GM18508 (cell line): ENCODE results near the gene SEMA4C.

Source experiments
- ATAC-seq: cut with Tn5 transposase; IDR thresholded peaks from one replicate; pipeline ENCODE4 v1.9.1; 2021; ENCODE audit warnings: moderate number of reproducible peaks; ENCODE audit not compliant: insufficient read depth, unreplicated experiment

The SEMA4C gene

DNA sequence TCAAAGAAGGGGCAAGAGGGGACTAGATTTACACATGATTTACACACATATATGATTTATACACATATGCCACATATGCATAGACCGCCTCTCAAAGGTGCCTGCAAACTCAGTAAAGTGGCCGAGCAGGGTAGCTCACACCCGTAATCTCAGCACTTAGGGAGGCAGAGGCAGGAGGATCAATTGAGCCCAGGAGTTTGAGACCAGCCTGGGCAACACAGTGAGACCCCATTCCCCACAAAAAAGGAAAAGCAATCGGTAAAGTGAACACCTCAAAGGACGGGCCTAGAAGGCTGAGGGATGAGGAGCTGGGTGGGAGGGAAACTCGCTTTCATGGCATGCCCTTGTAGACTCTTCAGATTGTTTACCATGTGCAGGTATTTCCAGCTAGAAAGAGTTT is 17.2 kb downstream of the SEMA4C start:
- ATAC-seq: no peak

DNA sequence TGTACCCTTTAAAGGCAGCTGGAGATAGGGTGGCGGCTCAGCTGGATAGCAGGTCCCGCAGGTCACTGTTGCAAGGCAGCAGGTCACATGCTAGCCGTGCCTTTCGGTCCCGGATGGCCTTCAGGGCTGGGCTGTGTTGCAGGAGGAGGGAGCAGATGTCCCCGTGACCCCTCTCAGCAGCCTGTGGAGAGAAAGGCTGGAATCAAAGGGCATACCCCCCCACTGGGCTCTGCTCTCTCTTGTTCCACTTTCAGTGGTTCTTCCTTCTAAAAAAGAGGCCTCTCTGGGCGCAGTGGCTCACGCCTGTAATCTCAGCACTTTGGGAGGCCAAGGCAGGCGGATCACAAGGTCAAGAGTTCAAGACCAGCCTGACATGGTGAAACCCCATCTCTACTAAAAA is 21.6 kb downstream of the SEMA4C start:
- no peak for ATAC-seq

DNA sequence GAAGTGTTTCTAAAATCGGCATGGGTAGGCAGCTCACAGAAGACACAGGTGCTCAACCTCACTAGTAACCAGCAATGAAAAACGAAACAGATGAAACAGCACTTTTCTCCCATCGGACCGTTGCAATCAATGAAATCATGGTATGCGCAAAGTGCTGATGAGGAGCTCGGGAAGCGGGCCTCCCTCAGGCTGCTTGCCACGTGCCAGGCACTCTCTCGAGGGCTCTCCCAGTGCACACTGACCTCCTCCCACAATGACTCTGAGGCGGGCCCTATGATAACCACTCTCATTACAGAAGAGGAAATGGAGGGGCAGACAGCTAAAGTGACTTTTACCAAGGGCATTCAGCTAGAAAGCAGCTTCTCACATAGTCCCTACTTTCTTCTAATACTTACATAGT is 22.3 kb downstream of the SEMA4C start:
- ATAC-seq: no peak

DNA sequence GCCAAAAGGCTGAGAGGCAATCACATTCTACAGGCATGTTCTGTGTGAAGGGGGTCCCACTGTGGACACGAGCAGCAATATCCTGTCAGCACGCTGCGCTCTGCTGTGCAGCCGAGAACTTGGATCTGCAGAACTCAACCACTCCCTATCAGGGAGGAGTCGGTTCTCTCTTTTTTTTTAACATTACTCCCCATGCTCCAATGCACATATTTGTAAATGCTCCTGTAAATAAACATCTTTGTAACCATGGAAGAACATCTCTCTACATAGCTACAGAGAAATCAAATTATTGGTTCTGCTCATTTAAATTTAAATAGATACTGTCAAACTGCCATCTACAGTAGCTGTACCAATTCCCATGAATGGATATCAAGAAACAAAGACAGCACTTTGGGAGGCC is 23.1 kb downstream of the SEMA4C start:
- no peak for ATAC-seq

DNA sequence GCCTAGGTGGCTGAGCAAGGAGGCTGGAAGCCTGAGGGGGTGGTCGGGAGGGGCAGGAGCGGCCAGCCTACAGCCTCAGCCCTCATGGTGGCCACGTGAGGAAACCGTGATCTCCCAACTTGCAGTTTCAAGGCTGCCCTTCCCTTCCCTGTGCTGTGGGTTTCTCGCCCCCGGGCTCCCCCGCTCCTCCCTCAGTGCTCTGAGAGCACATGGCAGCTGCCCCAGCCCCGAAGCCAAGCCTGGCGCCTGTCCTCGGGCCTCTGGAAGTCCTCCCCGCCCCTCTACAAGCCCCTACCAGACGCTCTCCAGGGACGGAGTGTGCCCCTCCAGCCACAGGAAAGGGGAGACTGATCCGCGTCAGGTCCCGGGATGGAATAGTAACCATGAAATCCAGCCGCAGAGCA is 25.5 kb downstream of the SEMA4C start:
- ATAC-seq: no peak

DNA sequence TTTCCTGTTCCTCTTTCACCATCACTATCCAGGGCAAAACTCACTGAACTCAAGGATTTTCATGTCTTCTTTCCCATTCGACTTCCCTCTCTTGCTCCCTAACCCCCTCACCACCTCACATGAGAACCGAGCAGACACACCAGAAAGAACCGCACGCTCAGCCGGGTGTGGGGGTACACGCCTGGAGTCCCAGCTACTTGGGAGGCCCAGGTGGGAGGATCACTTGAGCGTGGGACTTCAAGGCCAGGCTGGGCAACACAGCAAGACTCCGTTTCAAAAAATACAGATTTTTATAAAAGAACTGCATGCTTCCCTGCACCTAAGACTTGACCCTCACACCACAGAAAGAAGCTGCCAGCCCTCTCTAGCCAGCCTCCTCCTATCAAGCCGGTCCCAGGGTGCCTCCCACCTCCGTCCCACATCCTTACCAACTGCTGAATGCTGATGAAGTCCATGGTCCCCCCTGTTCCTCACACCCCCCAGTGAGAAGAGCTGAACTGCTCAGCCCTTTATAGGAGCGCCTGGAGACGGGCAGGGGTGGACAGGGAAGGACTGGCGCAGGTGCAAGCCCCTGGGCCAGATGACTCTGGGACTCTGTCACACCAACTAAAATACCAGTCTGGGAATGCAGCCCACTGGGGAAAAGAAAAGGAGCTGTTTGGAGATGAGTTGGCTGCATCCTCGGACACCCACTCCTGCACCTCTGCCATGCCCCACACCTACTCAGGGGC is 26.2 kb downstream of the SEMA4C start, which contains the start of gene ANKRD23:
ANKRD23 (minus strand) TSS at position 484 of the 731 bp plus-strand sequence; CDS start at position 455, 29 bp downstream.
- no peak for ATAC-seq

DNA sequence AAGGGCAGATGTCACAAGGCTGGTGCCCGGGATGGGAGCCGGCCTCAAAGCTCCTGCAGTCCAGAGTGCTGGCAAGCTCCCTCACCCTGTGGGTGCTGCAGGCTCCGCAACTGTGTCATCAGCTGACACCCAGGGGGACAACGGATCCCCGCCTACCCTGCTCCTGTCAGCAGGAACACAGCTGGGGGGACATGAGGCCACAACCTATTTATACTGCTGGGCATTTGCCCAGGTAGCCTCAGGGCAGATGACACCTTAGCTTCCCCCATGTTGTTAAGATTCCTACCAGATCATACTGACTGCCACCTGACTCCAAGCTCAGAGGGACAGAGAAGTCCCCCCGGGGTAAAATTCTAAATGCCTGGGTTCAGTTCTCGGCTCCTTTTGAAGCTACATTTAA is 27.3 kb downstream of the SEMA4C start:
- no peak for ATAC-seq

DNA sequence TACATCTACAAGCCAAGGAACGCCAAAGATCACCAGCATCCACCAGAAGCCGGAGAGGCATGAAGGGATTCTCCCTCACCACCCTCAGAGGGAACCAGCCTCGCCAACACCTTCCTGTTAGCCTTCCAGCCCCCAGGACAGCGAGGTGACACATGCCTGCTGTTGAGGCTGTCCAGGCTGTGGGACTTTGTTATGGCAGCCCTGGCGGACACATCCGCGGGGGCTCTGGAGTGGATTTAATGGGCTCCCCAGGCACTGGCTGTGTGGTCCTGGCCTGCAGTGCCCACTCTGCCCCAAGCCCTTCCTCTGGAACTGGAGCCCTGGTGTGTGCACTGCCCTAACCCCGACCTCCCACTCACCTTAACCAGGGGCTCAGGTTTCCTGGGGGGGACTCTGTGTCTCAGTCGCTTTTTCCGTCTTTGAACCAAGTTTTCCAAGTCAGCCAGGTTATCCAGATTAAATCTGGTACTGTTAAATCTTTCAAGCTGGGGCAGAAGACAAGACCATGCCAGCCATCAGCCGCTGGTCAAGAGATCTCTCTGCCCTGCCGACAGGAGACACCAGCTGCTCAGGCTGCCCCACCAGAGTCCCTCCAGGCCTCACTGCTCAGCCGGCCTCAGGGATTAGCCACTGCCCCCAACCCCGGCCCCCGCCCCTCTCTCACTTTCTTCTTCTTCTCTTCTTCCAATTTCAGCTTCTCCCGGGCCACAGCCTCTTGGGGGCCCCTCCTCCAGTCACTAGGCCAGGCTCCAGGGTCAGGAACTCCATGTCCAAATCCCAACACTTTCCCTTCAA is 28.0 kb downstream of the SEMA4C start:
- ATAC-seq: no peak

DNA sequence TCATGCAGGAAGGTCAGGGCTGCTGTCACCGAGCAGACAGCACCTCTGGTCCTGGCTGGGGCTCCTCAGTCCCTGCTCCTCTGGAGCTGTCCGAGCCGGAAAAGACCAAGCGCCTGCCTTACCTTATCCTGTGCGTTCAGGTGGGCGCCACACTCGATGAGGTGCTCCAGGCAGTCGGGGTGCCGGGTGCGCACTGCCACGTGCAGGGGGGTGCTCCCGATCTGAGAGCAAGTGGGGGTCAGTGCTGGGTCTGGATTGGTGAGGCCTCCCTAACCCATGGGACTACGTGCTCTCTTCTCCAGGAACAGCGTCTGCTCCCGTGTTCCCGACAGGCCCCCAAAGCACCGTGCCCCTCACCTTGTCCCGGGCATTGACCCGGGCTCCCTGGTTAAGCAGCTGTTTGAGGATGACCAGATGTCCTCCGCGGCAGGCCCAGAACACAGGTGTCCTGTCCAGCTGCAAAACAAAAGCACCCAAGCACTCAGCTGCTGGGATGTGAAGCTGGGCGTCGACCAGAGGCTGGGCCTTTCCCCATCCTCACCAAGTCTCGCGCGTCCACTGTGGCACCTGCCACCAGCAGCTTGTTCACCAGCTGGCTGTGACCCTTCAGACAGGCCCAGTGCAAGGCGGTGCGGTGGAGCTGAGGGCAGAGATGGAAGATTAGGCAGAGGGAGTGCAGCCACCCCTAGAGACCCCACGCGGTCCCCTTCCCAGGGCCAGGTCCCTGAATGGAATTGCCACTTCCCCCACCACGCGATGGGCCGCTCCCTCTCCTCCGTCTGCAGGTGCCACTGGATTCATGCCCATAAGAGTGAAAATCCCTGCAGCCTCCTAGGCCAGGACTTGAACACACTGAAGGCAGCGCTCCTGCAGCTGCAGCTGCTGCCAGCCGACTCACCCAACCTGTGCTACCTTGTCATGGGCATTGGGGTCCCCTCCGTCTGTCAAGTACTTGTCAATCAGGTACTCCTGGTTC is 29.7 kb downstream of the SEMA4C start:
- no peak for ATAC-seq

DNA sequence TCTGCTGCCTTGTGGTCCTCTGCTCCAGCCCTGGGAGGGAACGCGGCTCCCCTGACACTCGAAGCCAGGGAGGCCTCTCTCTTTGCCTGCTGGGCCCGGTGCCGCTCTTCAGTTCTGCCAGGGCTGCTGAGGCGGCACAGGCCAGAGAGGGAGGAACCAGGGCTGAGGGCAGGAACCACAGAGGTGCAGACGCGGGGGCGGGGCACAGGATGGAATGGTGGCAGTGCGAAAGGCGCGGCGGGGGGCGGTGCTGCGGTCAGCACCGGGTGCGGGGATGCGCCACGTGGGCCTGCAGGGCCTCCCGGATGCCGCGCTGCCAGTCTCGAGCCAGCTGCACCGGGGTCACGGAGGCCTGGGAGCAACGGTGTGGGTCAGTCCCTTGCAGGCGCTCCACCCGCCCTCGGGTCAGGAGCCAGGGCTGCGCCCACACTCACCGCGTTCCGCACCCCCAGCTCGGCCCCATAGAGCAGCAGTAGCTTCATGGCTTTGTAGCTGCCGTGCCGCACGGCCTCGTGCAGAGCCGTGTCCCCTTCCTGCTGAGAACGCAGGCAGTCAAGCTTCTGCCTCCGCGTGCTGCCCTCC is 30.5 kb downstream of the SEMA4C start:
- no peak for ATAC-seq

DNA sequence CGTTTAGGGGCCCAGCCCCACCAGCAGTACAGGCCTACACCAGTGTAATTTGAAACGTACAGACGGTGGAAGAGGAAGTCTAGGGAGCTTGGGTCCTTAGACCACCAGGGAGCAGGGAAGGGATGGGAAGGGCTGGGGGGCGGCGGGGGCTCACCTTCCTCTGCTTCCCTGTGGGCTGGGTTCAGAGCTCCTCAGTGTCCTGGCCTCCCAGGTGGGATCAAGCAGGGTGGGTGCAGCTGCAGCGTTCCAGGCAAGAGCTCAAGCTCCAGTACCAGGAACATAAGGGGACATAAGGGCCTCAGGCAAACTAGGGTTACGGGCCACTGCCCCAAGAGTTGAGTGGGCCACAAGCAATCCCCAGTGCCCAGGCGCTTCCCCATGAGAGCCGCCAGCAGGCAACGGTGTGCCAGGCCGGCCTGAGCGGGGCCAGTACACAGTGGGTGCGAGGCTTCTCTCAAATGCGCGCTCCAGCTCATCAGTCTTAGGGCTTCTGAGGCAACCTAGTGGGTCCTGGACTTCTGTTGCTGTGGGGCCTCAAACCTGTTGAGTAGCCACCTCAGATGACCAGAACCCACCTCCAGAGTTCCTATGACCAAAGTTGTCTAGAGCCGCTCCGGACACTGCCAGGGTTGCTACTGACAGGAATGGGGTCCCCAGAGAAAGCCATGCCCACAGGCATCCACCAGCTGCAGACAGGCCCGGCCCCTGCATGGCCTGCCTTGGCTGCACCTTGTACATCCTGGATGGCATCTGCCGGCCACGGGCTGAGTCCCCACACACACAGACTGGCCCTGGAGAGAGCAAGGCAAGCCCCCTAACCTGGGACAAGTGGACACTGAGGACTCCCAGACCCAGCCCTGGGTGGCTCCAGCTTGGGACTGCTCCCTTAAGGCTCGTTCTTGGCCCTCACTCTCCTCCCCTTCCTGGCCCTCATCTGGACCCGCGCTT is 31.3 kb downstream of the SEMA4C start:
- no peak for ATAC-seq

DNA sequence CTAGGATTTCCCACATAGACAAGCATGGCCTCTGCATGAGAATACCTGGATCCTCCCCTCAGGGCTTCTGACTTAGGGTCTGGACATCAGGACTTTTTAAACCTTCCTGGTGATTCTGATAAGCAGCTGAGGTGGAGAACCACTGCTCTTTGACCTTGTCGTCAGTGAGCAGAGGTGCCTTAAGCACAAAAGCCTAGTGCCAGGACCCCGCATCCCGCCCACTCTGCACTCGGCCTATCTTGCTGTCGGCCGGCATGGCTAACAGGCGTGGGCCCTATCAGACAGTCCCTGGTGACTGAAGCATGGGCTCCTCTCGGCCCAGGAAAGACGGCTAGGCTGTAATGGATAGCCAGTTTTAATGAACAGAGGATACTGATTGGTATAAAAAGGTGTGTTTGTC is 32.3 kb downstream of the SEMA4C start:
- no peak for ATAC-seq

DNA sequence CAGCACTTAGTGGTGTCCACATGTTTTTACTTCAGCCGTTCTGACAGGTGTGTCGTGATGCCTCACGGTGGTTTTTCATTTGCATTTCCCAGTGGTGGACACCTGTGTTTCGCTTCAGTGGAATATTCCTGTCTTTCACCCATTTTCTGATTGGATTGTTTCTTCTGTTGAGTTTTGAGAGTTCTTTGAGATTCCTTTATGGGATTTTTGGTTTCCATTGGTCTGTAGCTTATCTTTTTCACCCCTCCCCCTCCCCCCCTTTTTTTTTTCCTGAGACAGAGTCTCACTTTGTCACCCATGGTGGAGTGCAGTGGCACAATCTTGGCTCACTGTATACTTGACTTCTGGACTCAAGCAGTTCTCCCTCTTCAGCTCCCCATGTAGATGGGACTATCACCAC is 34.0 kb downstream of the SEMA4C start:
- no peak for ATAC-seq

DNA sequence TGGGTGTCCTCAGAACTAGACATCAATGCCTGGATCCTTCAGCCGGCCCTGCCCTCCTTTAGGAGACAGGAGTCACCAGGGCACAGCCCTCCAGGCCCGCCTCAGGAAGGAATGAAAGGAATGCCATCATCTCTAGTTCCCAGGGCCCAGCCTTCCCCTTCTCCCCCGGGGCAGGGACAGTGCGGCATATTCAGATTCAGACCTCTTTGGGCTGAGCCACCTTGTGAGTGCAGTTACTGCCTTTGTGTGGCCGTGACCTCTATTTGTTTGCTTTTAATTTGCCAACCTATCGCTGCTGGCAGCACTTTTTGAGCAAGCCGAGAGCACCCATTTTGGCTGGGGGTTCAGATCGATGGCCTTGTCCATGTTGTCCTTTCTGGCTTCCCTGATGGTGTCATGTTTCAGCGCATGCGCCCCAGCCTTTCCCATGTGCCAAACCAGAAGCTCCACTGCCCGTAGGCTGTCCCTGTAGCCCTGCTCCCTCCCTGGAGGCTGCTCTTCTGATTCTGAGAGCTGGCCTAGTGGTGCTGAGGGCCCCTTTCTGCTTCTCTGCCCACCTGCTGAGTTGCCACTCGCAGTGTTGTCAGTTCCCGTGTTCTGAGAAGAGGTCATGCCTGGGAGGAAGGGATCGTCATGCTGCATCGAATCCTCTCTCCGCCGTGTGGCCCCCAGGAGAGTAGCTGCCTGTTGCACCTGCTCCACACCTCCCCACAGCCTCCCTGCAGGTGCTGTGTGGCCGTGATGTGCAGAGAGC is 36.9 kb downstream of the SEMA4C start:
- no peak for ATAC-seq

DNA sequence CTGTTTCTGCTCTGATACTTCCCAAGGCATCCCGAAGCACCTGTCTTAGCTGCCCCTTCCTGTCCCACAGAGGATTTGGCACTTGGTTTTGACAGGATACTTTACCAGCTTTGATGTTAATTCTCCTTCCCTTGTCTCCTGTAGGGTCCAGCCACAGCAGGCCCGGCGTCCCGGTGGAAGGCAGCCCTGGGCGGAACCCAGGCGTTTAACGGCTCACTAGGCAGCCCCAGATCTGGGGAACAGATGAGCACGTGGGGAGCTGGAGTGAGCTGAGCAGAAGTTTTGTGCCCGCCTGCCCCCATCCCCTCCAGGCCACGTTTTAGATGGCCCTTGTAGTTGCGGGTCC is 37.5 kb downstream of the SEMA4C start:
- no peak for ATAC-seq

DNA sequence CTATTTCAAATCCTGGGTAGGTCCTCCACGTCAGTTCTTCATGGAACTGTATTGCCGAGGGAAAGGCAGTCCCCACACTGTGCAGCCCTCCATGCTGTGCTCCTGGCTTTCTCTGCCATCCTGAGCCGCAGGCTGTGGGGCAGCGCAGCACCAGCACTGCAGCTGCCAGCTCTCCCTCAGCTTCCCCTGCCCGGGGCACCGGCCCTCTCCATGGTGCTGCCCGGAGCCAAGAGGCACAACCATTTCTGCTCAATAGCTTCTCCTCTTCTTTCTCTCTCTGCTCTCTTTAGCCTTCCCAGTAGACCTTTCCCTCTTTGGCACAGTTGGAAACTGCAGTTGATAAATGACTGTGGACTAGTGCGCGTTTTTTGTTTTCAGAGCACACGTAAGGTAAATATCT is 38.2 kb downstream of the SEMA4C start:
- ATAC-seq: no peak

DNA sequence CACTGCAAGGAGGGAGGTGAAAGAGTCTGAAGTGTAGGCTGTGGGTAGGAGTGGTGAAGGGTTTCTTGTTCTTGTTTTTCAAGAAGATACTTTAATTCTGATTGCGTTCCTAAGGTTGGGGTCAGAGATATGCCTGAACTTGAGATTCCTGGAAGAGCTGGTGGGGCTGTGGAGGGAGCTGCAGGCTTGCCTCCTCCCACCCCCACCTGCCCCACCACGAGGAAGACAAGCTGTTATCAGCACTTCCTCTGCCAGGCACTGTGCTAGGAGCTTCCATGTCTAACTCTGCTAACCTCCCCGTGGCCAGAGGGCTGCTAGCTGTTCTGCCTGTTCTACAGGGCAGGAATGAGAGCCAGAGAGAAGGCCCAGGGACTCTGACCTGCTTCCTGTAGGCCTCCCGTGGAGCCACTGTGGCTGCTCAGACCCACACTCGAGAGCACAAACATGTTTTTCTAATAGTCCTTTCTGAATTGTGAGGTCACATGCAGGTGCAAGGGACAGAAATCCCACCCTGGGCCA is 39.8 kb downstream of the SEMA4C start:
- ATAC-seq: no peak

DNA sequence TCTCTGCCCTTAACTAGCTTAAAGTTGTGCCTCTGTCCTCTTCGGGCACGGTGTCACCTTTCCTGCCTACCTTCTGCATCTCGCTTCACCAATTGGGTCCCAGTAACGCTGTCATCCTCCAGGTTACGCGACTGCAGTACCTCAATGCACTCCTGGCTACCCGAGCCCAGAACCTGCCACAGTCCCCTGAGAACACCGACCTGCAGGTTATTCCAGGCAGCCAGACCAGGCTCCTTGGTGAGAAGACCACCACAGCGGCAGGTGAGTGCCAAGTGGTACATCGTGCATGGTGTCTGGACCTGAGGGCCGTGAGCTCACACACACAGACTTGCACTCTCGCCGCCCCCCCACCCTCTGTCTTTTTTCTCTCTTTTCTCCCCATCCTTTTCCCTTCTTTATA is 41.0 kb downstream of the SEMA4C start:
- no peak for ATAC-seq
